ENCODE results near the gene MRPS23.

MRPS23 gene

GRCh38 chr17:57859601-57860413, 10.0 kb upstream of the MRPS23 start:
- peaks cover 45% of the 10 kb centered on the region for H3K4me1 Mint-ChIP-seq
- peak overlapping the region in 1 of 3 experiments; percentile 44 for H3K27ac Mint-ChIP-seq
- H3K27me3 Mint-ChIP-seq (ENCODE audit: low read depth): peaks cover 9% of the 10 kb centered on the region
- no peaks in the 10 kb centered on the region for H3K9me3 Mint-ChIP-seq
- H3K36me3 Mint-ChIP-seq (ENCODE audit: low read depth): peaks cover 9% of the 10 kb centered on the region
- peak overlapping the region in 2 of 3 experiments; percentile 43 to 56 for H3K4me3 Mint-ChIP-seq
- TF ChIP-seq CTCF (IDR thresholded peaks at IDR 0.05; ENCODE audit: unreplicated experiment in 3 of 3): no peak

DNA sequence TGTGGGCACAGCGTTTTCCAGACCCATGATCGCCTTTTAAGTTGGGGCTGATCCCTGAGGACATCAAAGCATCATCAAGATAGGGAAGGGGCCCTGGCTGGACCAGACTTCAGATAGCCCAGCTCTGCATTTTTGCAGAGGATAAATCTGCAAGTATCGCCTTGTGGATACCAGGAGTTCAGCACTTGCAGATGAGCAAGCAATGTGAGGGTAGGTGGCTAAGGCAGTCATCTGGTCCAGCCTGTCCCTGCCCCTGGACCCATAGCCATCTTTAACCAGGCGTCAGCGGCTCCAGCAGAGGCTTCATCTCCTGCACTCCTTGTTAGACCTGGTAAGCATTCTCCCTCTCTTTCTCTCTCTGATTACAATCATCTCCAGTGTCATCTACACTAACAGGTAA, 9.0 kb upstream of the MRPS23 start:
- Mint-ChIP-seq H3K9me3 (no peaks in the 10 kb centered on the region), H3K27ac (no peak overlapping the region), H3K27me3 (ENCODE audit: low read depth) (peaks cover 9% of the 10 kb centered on the region), H3K36me3 (ENCODE audit: low read depth) (no peaks in the 10 kb centered on the region), H3K4me3 (no peak overlapping the region), H3K4me1 (peaks cover 47% of the 10 kb centered on the region)
- TF ChIP-seq CTCF (IDR thresholded peaks at IDR 0.05; ENCODE audit: unreplicated experiment in 3 of 3): no peak

GRCh38 chr17:57856792-57857620, 7.2 kb upstream of the MRPS23 start:
- Mint-ChIP-seq H3K4me3 (no peak overlapping the region), H3K27ac (no peak overlapping the region), H3K36me3 (ENCODE audit: low read depth) (no peaks in the 10 kb centered on the region), H3K27me3 (ENCODE audit: low read depth) (peaks cover 5% of the 10 kb centered on the region), H3K4me1 (peaks cover 53% of the 10 kb centered on the region), H3K9me3 (no peaks in the 10 kb centered on the region)
- no peak for TF ChIP-seq CTCF (IDR thresholded peaks at IDR 0.05; ENCODE audit: unreplicated experiment in 3 of 3)

DNA sequence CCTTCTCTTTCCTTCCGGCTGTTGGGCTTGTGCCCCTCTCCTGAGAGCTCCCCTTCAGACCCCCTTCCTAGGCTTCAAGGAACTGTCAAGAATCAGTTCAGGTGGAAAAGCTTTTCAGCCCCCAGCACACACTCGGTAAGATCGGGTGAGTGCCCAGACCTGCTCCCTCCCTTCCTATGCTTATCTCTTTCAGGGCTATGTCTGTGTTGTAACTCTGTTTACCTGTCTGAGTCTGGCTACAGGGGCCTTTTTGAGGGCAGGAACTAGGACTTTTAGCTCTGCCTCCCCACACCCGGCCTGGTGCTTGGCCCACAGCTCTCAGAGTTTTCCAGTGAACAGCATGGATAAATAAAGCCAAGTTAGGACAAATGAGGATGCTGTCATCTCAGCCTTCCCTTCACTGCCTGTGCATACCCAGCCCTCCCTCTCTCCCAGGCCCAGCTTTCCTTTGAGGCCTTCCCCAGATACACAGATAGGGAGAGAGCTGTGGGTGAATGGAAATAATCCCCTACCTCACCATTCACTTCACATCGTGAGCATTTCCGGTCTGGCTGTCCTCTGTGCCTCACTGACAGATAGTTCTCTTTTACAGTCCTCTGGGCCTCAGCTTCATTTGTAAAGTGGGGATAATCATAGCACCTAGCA, 5.7 kb upstream of the MRPS23 start:
- TF ChIP-seq CTCF (IDR thresholded peaks at IDR 0.05; ENCODE audit: unreplicated experiment in 3 of 3): no peak
- Mint-ChIP-seq H3K4me3 (no peak overlapping the region), H3K27me3 (ENCODE audit: low read depth) (peaks cover 5% of the 10 kb centered on the region), H3K36me3 (ENCODE audit: low read depth) (no peaks in the 10 kb centered on the region), H3K27ac (peak overlapping the region in 2 of 3 experiments; percentile 2 to 3), H3K4me1 (peaks cover 58% of the 10 kb centered on the region), H3K9me3 (no peaks in the 10 kb centered on the region)

DNA sequence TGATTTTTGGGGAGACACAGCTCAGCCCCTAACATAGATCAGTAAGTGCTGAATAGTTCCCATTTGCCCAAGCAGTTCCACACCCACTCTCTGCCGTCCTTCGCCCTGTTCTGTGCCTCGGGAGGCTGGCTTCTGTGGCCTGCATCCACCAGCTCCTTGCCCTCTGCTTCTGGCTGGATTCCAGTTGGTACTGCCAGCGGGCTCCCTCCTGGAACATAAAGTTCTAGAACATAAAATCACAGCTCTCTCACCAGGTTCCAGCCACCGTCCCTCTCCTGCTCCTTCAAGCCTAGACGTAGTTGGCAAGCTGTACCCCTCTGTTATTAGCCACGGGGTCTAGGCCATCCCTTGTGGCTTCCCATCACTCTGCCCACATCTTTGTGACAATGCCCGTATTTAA, 3.9 kb upstream of the MRPS23 start:
- Mint-ChIP-seq H3K4me1 (peaks cover 64% of the 10 kb centered on the region), H3K27me3 (ENCODE audit: low read depth) (peaks cover 5% of the 10 kb centered on the region), H3K27ac (peak overlapping the region in 2 of 3 experiments; percentile 61 to 74), H3K9me3 (no peaks in the 10 kb centered on the region), H3K4me3 (peak overlapping the region in 1 of 3 experiments; percentile 52), H3K36me3 (ENCODE audit: low read depth) (peaks cover 7% of the 10 kb centered on the region)
- TF ChIP-seq CTCF (IDR thresholded peaks at IDR 0.05; ENCODE audit: unreplicated experiment in 3 of 3): no peak
